IMR-90 (cell line): ENCODE measurements around the gene IFNG-AS1. TPM values are rescaled to one million over a fixed set of nuclear protein-coding genes. Genes with fewer than 3 reads are reported as not detected.

Experiments
- ATAC-seq: fragments of 200-7000 bp; cut with Tn5 transposase; 2 replicates; pipeline ENCODE4 v1.9.1; 2020; ENCODE audit warnings: low read depth, mild to moderate bottlenecking, moderate library complexity
- BruUV-seq: library from RNA; stranded (reverse); fragments of 400-500 nt; replicated peaks from 2 replicates; lab custom pipeline; 2021; lab: Mats Ljungman, UMichigan
- CTCF ChIA-PET: fragments of 300-600 bp; formaldehyde crosslinking; extraction: SDS; loops from one replicate; lab custom pipeline; 2021; ENCODE audit warnings: antibody characterized with exemption; lab: Yijun Ruan, JAX
- POLR2A ChIA-PET: fragments of 300-600 bp; sonication (Branson Sonifier 250); formaldehyde crosslinking; loops from one replicate; lab custom pipeline; 2022; ENCODE audit warnings: antibody characterized with exemption; ENCODE audit not compliant: unreplicated experiment; lab: Charles Lee
- DNase-seq: peaks from one replicate; pipeline ENCODE4 v3.0.0; 2013
- H2AFZ ChIP-seq: replicated peaks from 2 replicates; pipeline ENCODE3; 2013; ENCODE audit warnings: low read length, mild to moderate bottlenecking; ENCODE audit not compliant: poor library complexity
- H2AK5ac ChIP-seq: 2 replicates; pipeline ENCODE4 v1.6.1; 2013; ENCODE audit warnings: low read depth, low read length, inconsistent platforms
- H2AK9ac ChIP-seq: replicated peaks from 2 replicates; pipeline ENCODE3; 2013; ENCODE audit warnings: mild to moderate bottlenecking, low read depth, low read length, moderate library complexity; ENCODE audit not compliant: poor library complexity
- H2BK120ac ChIP-seq: 2 replicates; pipeline ENCODE4 v1.6.1; 2013; ENCODE audit warnings: low read depth, low read length, inconsistent platforms
- H2BK15ac ChIP-seq: 3 replicates; pipeline ENCODE4 v1.6.1; 2013; ENCODE audit warnings: low read depth, low read length, inconsistent platforms
- H2BK20ac ChIP-seq: 2 replicates; pipeline ENCODE4 v1.6.1; 2013; ENCODE audit warnings: low read depth, mild to moderate bottlenecking, inconsistent platforms, low read length, moderate library complexity
- H2BK5ac ChIP-seq: 2 replicates; pipeline ENCODE4 v1.6.1; 2013; ENCODE audit warnings: mild to moderate bottlenecking, low read depth, low read length, inconsistent platforms; ENCODE audit not compliant: poor library complexity, severe bottlenecking
- H3K14ac ChIP-seq: replicated peaks from 2 replicates; pipeline ENCODE4 v1.6.1; 2013; ENCODE audit warnings: low read depth, low read length, inconsistent platforms
- H3K18ac ChIP-seq: 2 replicates; pipeline ENCODE4 v1.6.1; 2013; ENCODE audit warnings: low read depth, low read length, control low read depth
- H3K23ac ChIP-seq: 2 replicates; pipeline ENCODE4 v1.6.1; 2013; ENCODE audit warnings: low read depth, low read length, inconsistent platforms
- H3K27ac ChIP-seq: 2 replicates; pipeline ENCODE4 v1.5.1; 2013; ENCODE audit warnings: mild to moderate bottlenecking, control low read depth, low read length; ENCODE audit not compliant: insufficient read depth
- H3K27me3 ChIP-seq: 2 replicates; pipeline ENCODE4 v1.6.1; 2013; ENCODE audit warnings: low read length; ENCODE audit not compliant: control insufficient read depth, insufficient read depth
- H3K36me3 ChIP-seq: 2 replicates; pipeline ENCODE4 v1.6.1; 2013; ENCODE audit warnings: low read length, mixed read lengths; ENCODE audit not compliant: control insufficient read depth, insufficient read depth
- H3K4ac ChIP-seq: 2 replicates; pipeline ENCODE4 v1.6.1; 2013; ENCODE audit warnings: low read depth, low read length, inconsistent platforms
- H3K4me1 ChIP-seq: 2 replicates; pipeline ENCODE4 v1.6.1; 2013; ENCODE audit warnings: low read length, mixed read lengths; ENCODE audit not compliant: control insufficient read depth, insufficient read depth
- H3K4me2 ChIP-seq: 2 replicates; pipeline ENCODE4 v1.6.1; 2013; ENCODE audit warnings: low read depth, mild to moderate bottlenecking, control low read depth, low read length, moderate library complexity
- H3K4me3 ChIP-seq: 2 replicates; pipeline ENCODE4 v1.5.1; 2013; ENCODE audit warnings: low read depth, mild to moderate bottlenecking, control low read depth, low read length, moderate library complexity; ENCODE audit not compliant: insufficient read depth
- H3K56ac ChIP-seq: 2 replicates; pipeline ENCODE4 v1.6.1; 2013; ENCODE audit warnings: low read length, inconsistent platforms; ENCODE audit not compliant: insufficient read depth; ENCODE audit errors: extremely low read depth
- H3K79me1 ChIP-seq, 2 experiments: 2 replicates each; pipeline ENCODE4 v1.6.1; 2013; ENCODE audit warnings: low read length in 2 of 2, inconsistent platforms in 1 of 2, low read depth in 1 of 2
- H3K9ac ChIP-seq: 2 replicates; pipeline ENCODE4 v1.6.1; 2013; ENCODE audit warnings: low read depth, low read length, control low read depth
- H3K9me1 ChIP-seq: 2 replicates; pipeline ENCODE4 v1.6.1; 2013; ENCODE audit warnings: low read length, inconsistent platforms; ENCODE audit not compliant: insufficient read depth
- H3K9me3 ChIP-seq: 2 replicates; pipeline ENCODE4 v1.6.1; 2013; ENCODE audit warnings: low read length; ENCODE audit not compliant: control insufficient read depth, insufficient read depth
- H4K20me1 ChIP-seq: 2 replicates; pipeline ENCODE4 v1.6.1; 2013; ENCODE audit warnings: low read length, inconsistent platforms; ENCODE audit not compliant: insufficient read depth
- H4K5ac ChIP-seq: 2 replicates; pipeline ENCODE4 v1.6.1; 2013; ENCODE audit warnings: mild to moderate bottlenecking, low read depth, low read length, control low read depth
- H4K8ac ChIP-seq, 2 experiments: 2 replicates each; pipeline ENCODE4 v1.6.1; 2013; ENCODE audit warnings: low read depth in 2 of 2, low read length in 2 of 2, control low read depth in 1 of 2, inconsistent platforms in 1 of 2
- H4K91ac ChIP-seq: 2 replicates; pipeline ENCODE4 v1.6.1; 2013; ENCODE audit warnings: low read depth, low read length, inconsistent platforms; ENCODE audit not compliant: insufficient read depth
- BHLHE40 ChIP-seq: fragments of 150-350 bp; IDR thresholded peaks from 2 replicates; pipeline ENCODE4 v1.6.1; 2016; ENCODE audit warnings: mild to moderate bottlenecking, low read depth, low read length
- CEBPB ChIP-seq: IDR thresholded peaks from 2 replicates; pipeline ENCODE4 v1.6.1; 2012; ENCODE audit warnings: low read depth, low read length, improper control_type of control experiment
- CHD1 ChIP-seq: IDR thresholded peaks from 2 replicates; pipeline ENCODE4 v1.6.1; 2012; ENCODE audit warnings: low read depth, low read length, improper control_type of control experiment
- FOS ChIP-seq: fragments of 150-350 bp; IDR thresholded peaks from 2 replicates; pipeline ENCODE4 v1.6.1; 2016; ENCODE audit warnings: low read depth, low read length
- MAFK ChIP-seq: IDR thresholded peaks from 2 replicates; pipeline ENCODE4 v1.6.1; 2012; ENCODE audit warnings: low read depth, low read length, improper control_type of control experiment
- MAZ ChIP-seq: IDR thresholded peaks from 2 replicates; pipeline ENCODE4 v1.6.1; 2012; ENCODE audit warnings: low read depth, mild to moderate bottlenecking, low read length, improper control_type of control experiment, moderate library complexity, borderline replicate concordance
- NFE2L2 ChIP-seq: fragments of 150-350 bp; IDR thresholded peaks from 2 replicates; pipeline ENCODE4 v1.6.1; 2016; ENCODE audit warnings: low read depth, mild to moderate bottlenecking, low read length
- POLR2A ChIP-seq: IDR thresholded peaks from 2 replicates; pipeline ENCODE4 v1.6.1; 2012; ENCODE audit warnings: mild to moderate bottlenecking, low read depth, low read length
- RFX5 ChIP-seq: IDR thresholded peaks from 2 replicates; pipeline ENCODE4 v1.8.0; 2012; ENCODE audit warnings: low read depth, mild to moderate bottlenecking, low read length, moderate library complexity
- USF2 ChIP-seq: fragments of 150-350 bp; IDR thresholded peaks from 2 replicates; pipeline ENCODE4 v1.6.1; 2017; ENCODE audit warnings: mild to moderate bottlenecking, antibody characterized with exemption, low read length, low read depth
- WGBS, 2 experiments: methylation state at CpG; one replicate each; pipeline versions ENCODE4 v1.1.5 to v1.1.7; 2013; ENCODE audit warnings: missing lambda C conversion rate in 2 of 2; ENCODE audit not compliant: insufficient read length in 1 of 2; ENCODE audit errors: extremely low coverage in 2 of 2; 5-methylcytosine and 5-hydroxymethylcytosine counted together
- dilution Hi-C: fragments of 300-500 bp; cut with HindIII; formaldehyde crosslinking; loops from one replicate; pipeline ENCODE4 v1.14.3; 2018; ENCODE audit warnings: low sequenced_read_pairs; ENCODE audit not compliant: unreplicated experiment
- in situ Hi-C: fragments of 300-500 bp; cut with MboI; formaldehyde crosslinking; loops from 3 replicates; pipeline ENCODE4 v1.14.3; 2019; ENCODE audit warnings: low sequenced_read_pairs, inconsistent platforms, mixed read lengths
- intact Hi-C: fragments of 100-400 bp; cut with micrococcal nuclease; formaldehyde crosslinking; loops from 2 replicates; pipeline ENCODE4 v1.10.0; 2022
- polyA plus RNA-seq, 3 experiments: library from polyadenylated mRNA; depleted of rRNA; stranded (reverse); fragments of >200 nt; gene quantifications; 2 replicates each; pipeline ENCODE4 v1.2.3, GENCODE V29; 2012; ENCODE audit warnings: low replicate concordance in 1 of 3
- total RNA-seq: library from RNA; depleted of rRNA; stranded (reverse); fragments of >200 nt; gene quantifications from 2 replicates; pipeline ENCODE4 v1.2.3, GENCODE V29; 2012
- TF ChIP-seq, protein P1 (sequence below): conservative IDR thresholded peaks from 2 replicates; pipeline ENCODE4 v1.5.1; 2012; ENCODE audit warnings: mild to moderate bottlenecking, low read depth, low read length, improper control_type of control experiment

Gene IFNG-AS1
- total and polyA plus RNA-seq, 2 of the 4 experiments (the other 2 are of a cell fraction), result not detected

DNA sequence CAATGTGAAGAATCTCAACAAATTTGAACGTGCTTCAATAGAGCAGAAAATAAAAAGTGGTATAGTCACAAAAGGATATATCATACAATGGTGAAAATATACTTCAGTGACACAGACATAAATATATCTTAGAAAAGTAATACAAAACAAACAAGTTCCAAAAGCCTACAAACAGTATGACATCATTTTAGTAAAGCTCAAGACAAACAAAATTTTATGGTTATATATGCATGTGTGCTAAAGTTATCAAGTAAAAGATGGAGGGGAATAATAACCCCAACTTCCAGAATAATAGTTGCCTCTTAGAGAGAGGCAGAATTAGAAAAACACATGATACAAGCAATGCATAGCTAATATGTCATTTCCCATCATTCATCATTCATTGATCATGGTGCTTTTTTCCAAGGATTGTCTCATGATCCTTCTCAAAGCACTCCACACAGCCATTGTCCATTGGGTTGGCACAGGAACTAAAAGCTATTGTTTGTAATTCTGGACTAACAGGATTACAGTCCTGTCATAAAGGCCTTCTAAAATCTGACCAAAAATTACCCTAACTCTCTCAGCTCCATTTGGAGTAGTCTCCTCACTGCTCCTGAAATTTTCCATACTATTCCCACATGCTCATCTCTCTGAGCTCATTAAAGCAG, 59.5 kb downstream of the IFNG-AS1 start:
- in situ Hi-C loops (loop anchor here (10.0 kb wide), 1 partner anchor 276 kb away; no protein-coding TSS in a partner anchor), dilution Hi-C loops (no loop called here), intact Hi-C loops (no loop called here)
- no peak overlapping the region for H2AK9ac ChIP-seq
- H3K9me1 ChIP-seq, result no peaks in the 10 kb centered on the region
- no peak overlapping the region for H3K27ac ChIP-seq
- H3K27me3 ChIP-seq, result peaks cover 2% of the 10 kb centered on the region; the same call in 1 of the 2 replicates
- CTCF ChIA-PET, result interaction anchor here (1.7 kb wide), 1 partner anchor 8 kb away, joined by 5 read pairs; no protein-coding TSS in a partner anchor
- H4K20me1 ChIP-seq, result no peaks in the 10 kb centered on the region
- no peak overlapping the region for H3K4me3 ChIP-seq
- no peak overlapping the region for H3K23ac ChIP-seq
- H4K91ac ChIP-seq, result no peak overlapping the region
- H3K4ac ChIP-seq, result no peak overlapping the region
- H2BK20ac ChIP-seq, result no peak overlapping the region
- no peak for DNase-seq
- no peaks in the 10 kb centered on the region for H3K36me3 ChIP-seq
- ATAC-seq, result no peak
- TF ChIP-seq CEBPB (no peak), BHLHE40 (no peak), CHD1 (no peak), RFX5 (no peak), MAFK (no peak), FOS (no peak), NFE2L2 (no peak), MAZ (no peak), USF2 (no peak), POLR2A (no peak)
- TF ChIP-seq, protein P1, sequence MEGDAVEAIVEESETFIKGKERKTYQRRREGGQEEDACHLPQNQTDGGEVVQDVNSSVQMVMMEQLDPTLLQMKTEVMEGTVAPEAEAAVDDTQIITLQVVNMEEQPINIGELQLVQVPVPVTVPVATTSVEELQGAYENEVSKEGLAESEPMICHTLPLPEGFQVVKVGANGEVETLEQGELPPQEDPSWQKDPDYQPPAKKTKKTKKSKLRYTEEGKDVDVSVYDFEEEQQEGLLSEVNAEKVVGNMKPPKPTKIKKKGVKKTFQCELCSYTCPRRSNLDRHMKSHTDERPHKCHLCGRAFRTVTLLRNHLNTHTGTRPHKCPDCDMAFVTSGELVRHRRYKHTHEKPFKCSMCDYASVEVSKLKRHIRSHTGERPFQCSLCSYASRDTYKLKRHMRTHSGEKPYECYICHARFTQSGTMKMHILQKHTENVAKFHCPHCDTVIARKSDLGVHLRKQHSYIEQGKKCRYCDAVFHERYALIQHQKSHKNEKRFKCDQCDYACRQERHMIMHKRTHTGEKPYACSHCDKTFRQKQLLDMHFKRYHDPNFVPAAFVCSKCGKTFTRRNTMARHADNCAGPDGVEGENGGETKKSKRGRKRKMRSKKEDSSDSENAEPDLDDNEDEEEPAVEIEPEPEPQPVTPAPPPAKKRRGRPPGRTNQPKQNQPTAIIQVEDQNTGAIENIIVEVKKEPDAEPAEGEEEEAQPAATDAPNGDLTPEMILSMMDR, result no peak
- no peak overlapping the region for H2BK120ac ChIP-seq
- no peak overlapping the region for H4K8ac ChIP-seq
- H3K4me1 ChIP-seq, result no peaks in the 10 kb centered on the region
- no peak overlapping the region for H2BK5ac ChIP-seq
- H3K4me2 ChIP-seq, result no peak overlapping the region
- no peaks in the 10 kb centered on the region for H3K9me3 ChIP-seq
- no peak overlapping the region for H3K56ac ChIP-seq
- H3K18ac ChIP-seq, result no peak overlapping the region
- BruUV-seq, result no TSS peak
- no peak overlapping the region for H2BK15ac ChIP-seq
- H3K79me1 ChIP-seq, result no peaks in the 10 kb centered on the region
- no peak overlapping the region for H3K14ac ChIP-seq
- no CpG with 5 or more reads among the region's 1 CpG for WGBS, 2 experiments
- POLR2A ChIA-PET, result no interaction called here
- H2AFZ ChIP-seq, result no peak overlapping the region
- no peak overlapping the region for H3K9ac ChIP-seq
- no peak overlapping the region for H2AK5ac ChIP-seq
- H4K5ac ChIP-seq, result no peak overlapping the region
